Spleen (tissue), 7 donors: ENCODE data around the gene LRFN2.

Experiments used
- POLR2A ChIP-seq, 3 donors: fragments of 450-650 bp; IDR thresholded peaks; one replicate each; pipeline ENCODE4 v1.5.1; 2017; ENCODE audit warnings: antibody characterized with exemption in 3 of 3, mild to moderate bottlenecking in 1 of 3
- TF ChIP-seq, protein P1 (sequence below), 11 experiments: fragments of 200-600 bp in 7 of 11; fragments of 450-650 bp in 4 of 11; sonication (generic) in 4 of 11; IDR thresholded peaks in 8 of 11; conservative IDR thresholded peaks in 3 of 11; 1 replicate in 7 of 11; 2 replicates in 4 of 11; pipeline versions ENCODE4 v1.4.0 to v1.8.0; 2016 to 2021; ENCODE audit warnings: antibody characterized with exemption in 11 of 11, inconsistent platforms in 4 of 11, mild to moderate bottlenecking in 1 of 11
- donor health status: DM: no; HTN: no; CAD: no; lungs with moderate emphysema.
- donor health status: DM: no; HTN: no; CAD: no.
- donor health status: DM: no; HTN: no; CAD: no.

DNA sequence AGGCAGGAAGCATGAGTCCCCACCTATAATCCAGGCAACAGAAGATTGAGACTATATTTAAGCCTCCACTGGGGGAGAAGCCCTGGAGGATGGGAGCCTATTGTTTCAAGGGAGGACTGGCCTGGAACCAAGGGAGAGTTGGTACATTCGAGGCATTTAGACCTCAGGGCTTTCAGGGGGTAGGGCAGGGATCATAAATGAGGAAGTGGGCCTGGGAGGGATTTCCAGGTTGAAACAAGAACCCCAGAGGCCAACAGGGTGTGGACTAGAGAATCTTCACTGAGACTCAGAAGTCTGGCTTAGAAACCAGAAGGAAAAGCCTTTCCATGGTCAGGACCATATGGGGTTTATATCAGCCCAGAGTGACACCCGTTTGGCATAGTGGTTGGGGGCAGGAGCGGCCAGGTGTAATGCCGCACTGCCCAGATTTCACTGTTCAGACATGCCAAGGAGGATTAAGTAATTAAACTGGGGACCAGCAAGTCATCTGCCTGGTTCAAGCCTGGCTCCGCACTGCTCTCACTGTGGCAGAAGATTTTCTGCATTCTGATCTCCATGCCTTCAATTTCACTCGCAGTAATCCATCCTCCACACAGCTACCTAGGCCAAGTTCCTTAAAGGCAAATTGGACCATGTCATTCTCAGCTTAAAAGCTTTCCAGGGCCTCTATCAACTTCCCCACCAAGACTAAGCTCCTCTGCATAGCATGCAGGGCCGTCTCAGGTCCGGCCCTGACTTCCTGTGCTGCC, 17.8 kb downstream of the LRFN2 start:
- TF ChIP-seq, protein P1, sequence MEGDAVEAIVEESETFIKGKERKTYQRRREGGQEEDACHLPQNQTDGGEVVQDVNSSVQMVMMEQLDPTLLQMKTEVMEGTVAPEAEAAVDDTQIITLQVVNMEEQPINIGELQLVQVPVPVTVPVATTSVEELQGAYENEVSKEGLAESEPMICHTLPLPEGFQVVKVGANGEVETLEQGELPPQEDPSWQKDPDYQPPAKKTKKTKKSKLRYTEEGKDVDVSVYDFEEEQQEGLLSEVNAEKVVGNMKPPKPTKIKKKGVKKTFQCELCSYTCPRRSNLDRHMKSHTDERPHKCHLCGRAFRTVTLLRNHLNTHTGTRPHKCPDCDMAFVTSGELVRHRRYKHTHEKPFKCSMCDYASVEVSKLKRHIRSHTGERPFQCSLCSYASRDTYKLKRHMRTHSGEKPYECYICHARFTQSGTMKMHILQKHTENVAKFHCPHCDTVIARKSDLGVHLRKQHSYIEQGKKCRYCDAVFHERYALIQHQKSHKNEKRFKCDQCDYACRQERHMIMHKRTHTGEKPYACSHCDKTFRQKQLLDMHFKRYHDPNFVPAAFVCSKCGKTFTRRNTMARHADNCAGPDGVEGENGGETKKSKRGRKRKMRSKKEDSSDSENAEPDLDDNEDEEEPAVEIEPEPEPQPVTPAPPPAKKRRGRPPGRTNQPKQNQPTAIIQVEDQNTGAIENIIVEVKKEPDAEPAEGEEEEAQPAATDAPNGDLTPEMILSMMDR (IDR thresholded peaks at IDR 0.05 in 8 of 11, conservative IDR thresholded peaks at IDR 0.05 in 3 of 11): no peak
- TF ChIP-seq POLR2A (IDR thresholded peaks at IDR 0.05): no peak
